Naive thymus-derived CD8-positive, alpha-beta T cell (primary cell): ENCODE results near the gene SARNP. TPM values are rescaled to one million over a fixed set of nuclear protein-coding genes. Genes with fewer than 3 reads are reported as not detected.

Experiments used
- ATAC-seq, 2 donors: fragments of 150-1000 bp; cut with Tn5 transposase in 1 of 2; sonication (Bioruptor Pico), chemical (Tn5 transposase) in 1 of 2; 1 replicate in 1 of 2; 2 replicates in 1 of 2; pipeline ENCODE4 v1.10.0; 2021; ENCODE audit warnings: mild to moderate bottlenecking in 2 of 2, moderate library complexity in 2 of 2
- POLR2A ChIA-PET: fragments of 350-600 bp; sonication (Branson Sonifier 250); formaldehyde crosslinking; loops from one replicate; lab custom pipeline; 2021; ENCODE audit warnings: antibody characterized with exemption; lab: Charles Lee
- DNase-seq, 10 donors: peaks; one replicate each; pipeline versions ENCODE4 v3.0.0 to v3.0.0-alpha.2; 2020 to 2022
- H3K27ac Mint-ChIP-seq, 10 donors: one replicate each; pipeline ENCODE4 v1.8.0; 2020 to 2022; ENCODE audit warnings: mild to moderate bottlenecking in 10 of 10, mixed read lengths in 10 of 10, moderate library complexity in 4 of 10, inconsistent platforms in 1 of 10
- H3K27me3 Mint-ChIP-seq, 5 donors: one replicate each; pipeline ENCODE4 v1.8.0; 2021 to 2022; ENCODE audit warnings: mixed read lengths in 5 of 5
- H3K36me3 Mint-ChIP-seq, 3 donors: one replicate each; pipeline ENCODE4 v1.8.0; 2020 to 2022; ENCODE audit warnings: mixed read lengths in 3 of 3, mild to moderate bottlenecking in 2 of 3, inconsistent platforms in 1 of 3
- H3K4me1 Mint-ChIP-seq, 4 donors: one replicate each; pipeline ENCODE4 v1.8.0; 2021 to 2022; ENCODE audit warnings: mixed read lengths in 4 of 4
- H3K4me3 Mint-ChIP-seq, 10 donors: one replicate each; pipeline ENCODE4 v1.8.0; 2020 to 2022; ENCODE audit warnings: mild to moderate bottlenecking in 10 of 10, mixed read lengths in 10 of 10, moderate library complexity in 6 of 10, inconsistent platforms in 1 of 10
- H3K9me3 Mint-ChIP-seq, 9 donors: one replicate each; pipeline ENCODE4 v1.8.0; 2020 to 2022; ENCODE audit warnings: mixed read lengths in 9 of 9, mild to moderate bottlenecking in 3 of 9, inconsistent platforms in 1 of 9, moderate library complexity in 1 of 9
- polyA plus RNA-seq, 3 donors: library from polyadenylated mRNA; unstranded; fragments of 300-500 nt; fragmentation: Illumina TruSeq; gene quantifications; one replicate each; pipeline ENCODE4 v1.2.3, GENCODE V29; 2021
- total RNA-seq, 8 experiments: library from RNA in 2 of 8; stranded (reverse) in 2 of 8; gene quantifications; one replicate each; pipeline ENCODE4 v1.2.3 and lab custom pipeline; 2021 to 2026

The SARNP gene
- total and polyA plus RNA-seq, 5 experiments from 2014 or later = 43.6 to 104 (median 93.6) TPM

GRCh38 chr12:55746913-55747231, 70.7 kb downstream of the SARNP start:
- Mint-ChIP-seq H3K27ac (peak overlapping the region in 9 of 10 donors; percentile 68 to 86 (median 82)), H3K4me3 (no peak overlapping the region), H3K4me1 (peaks cover 29 to 45% (median 34%) of the 10 kb centered on the region in 4 donors), H3K27me3 (no peaks in the 10 kb centered on the region), H3K9me3 (no peaks in the 10 kb centered on the region), H3K36me3 (peaks cover 0 to 21% (median 0%) of the 10 kb centered on the region in 3 donors)
- POLR2A ChIA-PET = interaction anchor here (0.6 to 1.2 kb wide), 5 partner anchors 8 to 472 kb away, joined by 3 to 7 read pairs (median 4); no protein-coding TSS in a partner anchor
- no peak for ATAC-seq
- no peak for DNase-seq

DNA sequence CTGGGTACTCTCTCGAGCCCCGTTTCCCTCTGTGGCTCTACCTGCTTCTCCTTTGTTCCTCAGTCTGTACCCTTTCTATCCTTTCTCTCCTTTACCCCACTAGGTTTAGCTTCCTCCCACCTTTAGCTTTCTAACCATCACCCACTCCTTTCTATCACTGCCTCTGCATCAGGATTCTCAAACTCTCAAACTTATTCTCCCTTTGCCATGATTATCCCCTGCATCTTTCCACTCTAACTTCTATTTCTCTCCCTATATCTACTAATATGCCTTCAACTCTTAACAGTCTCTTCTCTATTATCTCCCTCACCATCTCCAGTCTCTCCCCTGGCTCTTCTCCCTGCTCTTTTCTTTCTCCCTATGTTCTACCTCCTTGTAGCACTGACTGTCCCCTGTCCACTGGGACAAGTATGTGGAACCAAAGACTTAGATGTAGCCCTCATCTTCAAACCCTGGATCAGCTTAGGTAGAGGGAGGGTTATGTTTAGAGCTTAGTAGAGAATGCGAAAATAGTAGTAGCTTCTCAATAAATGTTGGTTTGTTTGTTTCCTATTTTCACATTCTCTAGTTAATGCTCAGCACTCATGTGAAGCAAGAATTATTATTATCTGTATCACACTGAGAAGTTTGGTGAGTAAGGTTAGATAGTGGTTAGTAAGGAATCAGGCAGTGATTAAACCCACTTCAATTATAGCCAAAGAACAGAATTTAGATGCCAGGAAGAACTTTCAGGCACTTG, 71.2 kb downstream of the SARNP start:
- H3K4me3 Mint-ChIP-seq = peak overlapping the region; percentile 6 to 84 (median 64)

GRCh38 chr12:55745361-55746173, 72.0 kb downstream of the SARNP start:
- POLR2A ChIA-PET = interaction anchor here (0.6 to 1.7 kb wide), 3 partner anchors 84 to 444 kb away, joined by 3 to 11 read pairs (median 3); partner anchors contain the start of genes DNAJC14 and SMARCC2

More for the DNA sequence above, 71.2 kb downstream of the SARNP start:
- Mint-ChIP-seq H3K9me3 (no peaks in the 10 kb centered on the region), H3K27me3 (no peaks in the 10 kb centered on the region), H3K27ac (peak overlapping the region; percentile 71 to 87 (median 82)), H3K4me1 (peaks cover 29 to 45% (median 34%) of the 10 kb centered on the region in 4 donors), H3K36me3 (peaks cover 0 to 18% (median 0%) of the 10 kb centered on the region in 3 donors)
- no peak for ATAC-seq
- POLR2A ChIA-PET = interaction anchor here (0.6 to 1.2 kb wide), 6 partner anchors 8 to 473 kb away, joined by 3 to 7 read pairs (median 4); no protein-coding TSS in a partner anchor
- no peak for DNase-seq

GRCh38 chr12:55744340-55745030, 73.0 kb downstream of the SARNP start:
- ATAC-seq (no peak), DNase-seq (no peak)
- H3K9me3 Mint-ChIP-seq = no peaks in the 10 kb centered on the region
- POLR2A ChIA-PET = interaction anchor here (0.6 to 2.8 kb wide), 17 partner anchors 10 to 884 kb away, joined by 3 to 19 read pairs (median 4); partner anchors contain the start of genes BLOC1S1, CD63, DGKA and DNAJC14
- peak overlapping the region; percentile 86 to 95 (median 90) for H3K4me3 Mint-ChIP-seq
- H3K27me3 Mint-ChIP-seq = no peaks in the 10 kb centered on the region
- peaks cover 0 to 5% (median 0%) of the 10 kb centered on the region in 3 donors for H3K36me3 Mint-ChIP-seq
- H3K4me1 Mint-ChIP-seq = peaks cover 26 to 45% (median 31%) of the 10 kb centered on the region in 4 donors
- peak overlapping the region; percentile 49 to 95 (median 88) for H3K27ac Mint-ChIP-seq

More at GRCh38 chr12:55745361-55746173, 72.0 kb downstream of the SARNP start:
- Mint-ChIP-seq H3K9me3 (no peaks in the 10 kb centered on the region), H3K36me3 (peaks cover 0 to 13% (median 0%) of the 10 kb centered on the region in 3 donors), H3K4me1 (peaks cover 29 to 45% (median 32%) of the 10 kb centered on the region in 4 donors), H3K27me3 (no peaks in the 10 kb centered on the region), H3K27ac (peak overlapping the region; percentile 77 to 95 (median 86)), H3K4me3 (peak overlapping the region; percentile 6 to 95 (median 90))
- DNase-seq = no peak
- no peak for ATAC-seq

GRCh38 chr12:55743406-55744339, 73.9 kb downstream of the SARNP start:
- Mint-ChIP-seq H3K27ac (peak overlapping the region; percentile 49 to 95 (median 88)), H3K36me3 (no peaks in the 10 kb centered on the region), H3K27me3 (no peaks in the 10 kb centered on the region), H3K4me1 (peaks cover 29 to 45% (median 32%) of the 10 kb centered on the region in 4 donors), H3K4me3 (peak overlapping the region; percentile 86 to 95 (median 90)), H3K9me3 (no peaks in the 10 kb centered on the region)
- POLR2A ChIA-PET = interaction anchor here (0.6 to 2.8 kb wide), 24 partner anchors 10 to 885 kb away, joined by 3 to 19 read pairs (median 4); partner anchors contain the start of genes BLOC1S1, CD63, DGKA and DNAJC14
- DNase-seq (peak in 7 of 10 donors; percentile 14 to 51 (median 36)), ATAC-seq (peak; percentile 60 to 61)

GRCh38 chr12:55742719-55743405, 74.7 kb downstream of the SARNP start, which contains the start of gene GDF11:
GDF11 (plus strand) TSS chr12:55743122; CDS start chr12:55743317, 195 bp downstream.
- Mint-ChIP-seq H3K4me3 (peak within 1 kb of the TSS; percentile 86 to 95 (median 90)), H3K27me3 (no peaks in the 10 kb centered on the region), H3K27ac (peak within 1 kb of the TSS; percentile 70 to 92 (median 85)), H3K9me3 (no peaks in the 10 kb centered on the region), H3K36me3 (no peaks in the 10 kb centered on the region), H3K4me1 (peaks cover 29 to 50% (median 37%) of the 10 kb centered on the region in 4 donors)
- POLR2A ChIA-PET = interaction anchor here (0.6 to 2.8 kb wide), 17 partner anchors 9 to 885 kb away, joined by 3 to 19 read pairs (median 4); partner anchors contain the start of genes BLOC1S1, CD63, DGKA and ORMDL2
- DNase-seq (peak; percentile 46 to 84 (median 56)), ATAC-seq (peak; percentile 62 to 66)

DNA sequence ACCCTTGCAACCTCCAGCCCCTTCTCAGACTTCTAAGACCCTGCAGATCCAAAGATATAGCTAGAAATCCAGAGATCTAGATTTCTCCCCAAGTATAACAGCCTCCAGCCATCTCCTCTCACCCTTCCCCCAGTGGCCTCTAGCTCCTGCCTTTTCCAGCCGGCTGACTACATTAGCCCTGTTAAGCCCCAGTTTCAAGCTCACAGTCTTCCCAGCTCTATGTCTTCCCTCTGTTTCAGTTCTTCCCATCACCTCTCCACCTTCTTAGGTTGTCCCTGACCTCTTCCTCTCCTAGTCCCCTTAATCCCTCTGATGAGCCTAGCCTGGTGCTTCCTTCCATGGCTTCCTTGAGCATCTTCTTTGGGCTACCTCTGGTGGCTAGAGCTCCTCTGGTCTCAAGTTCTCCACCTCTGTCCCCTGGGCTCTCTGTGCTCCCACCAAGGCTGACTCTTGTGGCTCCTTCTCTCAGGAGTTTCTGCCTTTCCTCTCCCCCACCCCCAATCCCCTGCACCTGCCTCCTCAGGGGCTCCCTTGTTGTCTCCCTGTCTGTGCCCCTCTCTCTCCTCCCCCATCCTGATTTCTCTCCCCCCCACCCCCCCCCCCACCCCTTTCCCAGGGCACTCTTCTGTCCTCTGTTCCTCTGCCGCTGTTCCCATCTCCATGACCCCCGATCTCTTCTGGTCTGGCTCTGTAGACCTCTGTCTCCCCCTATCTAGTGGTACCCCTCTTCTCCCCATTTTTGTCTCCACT, 75.4 kb downstream of the SARNP start:
- H3K36me3 Mint-ChIP-seq = no peaks in the 10 kb centered on the region
- POLR2A ChIA-PET = interaction anchor here (0.7 to 2.8 kb wide), 10 partner anchors 10 to 197 kb away, joined by 3 to 19 read pairs (median 4); partner anchors contain the start of genes BLOC1S1, CD63 and SARNP
- H3K27me3 Mint-ChIP-seq = no peaks in the 10 kb centered on the region
- peaks cover 29 to 50% (median 45%) of the 10 kb centered on the region in 4 donors for H3K4me1 Mint-ChIP-seq
- peak overlapping the region; percentile 75 to 93 (median 83) for H3K4me3 Mint-ChIP-seq
- H3K27ac Mint-ChIP-seq = peak overlapping the region; percentile 70 to 92 (median 78)
- ATAC-seq = no peak
- H3K9me3 Mint-ChIP-seq = no peaks in the 10 kb centered on the region
- DNase-seq = no peak

DNA sequence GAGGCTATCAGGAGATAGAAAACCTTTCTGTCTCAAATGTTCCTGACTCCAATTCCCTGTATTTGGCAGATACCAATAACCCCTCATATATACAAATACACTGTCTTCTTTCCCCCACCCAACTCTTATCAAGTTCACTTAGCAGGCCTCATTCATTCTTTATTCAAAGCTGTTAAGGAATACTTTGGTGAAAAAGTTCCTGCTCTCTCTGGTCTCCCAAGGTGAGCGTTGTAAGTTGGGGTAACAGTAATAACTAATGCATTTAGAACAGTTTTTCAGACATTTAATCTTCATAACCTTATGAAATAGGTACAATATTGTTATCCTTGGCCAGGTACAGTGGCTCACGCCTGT, 78.5 kb downstream of the SARNP start:
- ATAC-seq = no peak
- Mint-ChIP-seq H3K36me3 (no peaks in the 10 kb centered on the region), H3K4me3 (peak overlapping the region in 7 of 10 donors; percentile 88 to 95 (median 93)), H3K27ac (peak overlapping the region in 7 of 10 donors; percentile 80 to 98 (median 96)), H3K4me1 (peaks cover 16 to 33% (median 29%) of the 10 kb centered on the region in 4 donors), H3K9me3 (no peaks in the 10 kb centered on the region), H3K27me3 (no peaks in the 10 kb centered on the region)
- POLR2A ChIA-PET = interaction anchor here (0.6 to 4.7 kb wide), 21 partner anchors 8 to 483 kb away, joined by 3 to 60 read pairs (median 5); partner anchors contain the start of genes BLOC1S1, CD63, DGKA and DNAJC14
- DNase-seq = no peak

DNA sequence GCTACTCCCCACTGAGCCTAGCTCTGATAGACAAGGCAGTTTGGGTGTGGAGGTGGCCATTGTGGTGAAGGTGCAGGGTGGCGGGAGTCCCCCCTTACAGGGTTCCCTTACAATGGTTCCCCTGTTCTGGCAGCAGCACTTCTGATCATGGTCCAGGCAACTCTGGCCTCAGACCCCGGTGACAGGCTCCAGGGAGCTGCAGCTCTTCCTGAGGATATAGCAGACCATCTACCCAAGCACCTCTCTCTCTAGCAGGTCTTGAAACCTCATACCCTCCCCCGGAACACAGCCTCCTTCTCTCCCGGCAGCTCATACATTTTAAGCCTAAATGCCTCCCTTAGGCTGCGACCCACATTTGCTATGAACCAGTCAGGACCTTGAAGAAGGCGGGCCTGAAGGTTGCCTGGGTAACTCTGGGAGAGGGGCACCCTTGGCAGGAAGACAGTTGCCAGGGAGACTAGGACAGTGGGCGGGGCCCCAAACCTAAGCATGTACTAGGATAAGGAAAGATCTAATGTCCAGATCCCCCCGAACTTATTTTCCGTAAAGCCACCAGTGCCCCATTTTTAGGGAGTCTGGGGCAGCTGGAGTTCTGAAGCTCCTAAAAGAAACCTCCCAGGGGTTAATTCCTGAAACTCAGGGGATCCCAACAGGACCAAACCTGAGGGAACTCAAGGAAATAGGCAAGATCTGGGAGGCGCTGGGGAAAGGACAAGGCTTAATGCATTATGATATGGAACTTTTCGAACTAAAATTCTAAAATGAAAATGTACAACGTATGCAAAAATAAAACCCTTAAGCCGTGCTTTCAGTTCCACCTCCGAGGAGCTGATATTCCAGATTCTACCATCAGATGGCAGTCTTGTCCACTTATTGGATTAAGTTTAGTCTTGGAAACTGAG, 79.2 kb downstream of the SARNP start:
- Mint-ChIP-seq H3K36me3 (no peaks in the 10 kb centered on the region), H3K27me3 (no peaks in the 10 kb centered on the region), H3K27ac (peak overlapping the region; percentile 77 to 98 (median 95)), H3K4me1 (peaks cover 16 to 32% (median 26%) of the 10 kb centered on the region in 4 donors), H3K4me3 (peak overlapping the region; percentile 82 to 95 (median 93)), H3K9me3 (no peaks in the 10 kb centered on the region)
- DNase-seq = peak; percentile 48 to 91 (median 80)
- POLR2A ChIA-PET = interaction anchor here (0.6 to 4.7 kb wide), 25 partner anchors 8 to 797 kb away, joined by 3 to 60 read pairs (median 5); partner anchors contain the start of genes BLOC1S1, CD63, DGKA and DNAJC14
- ATAC-seq = peak; percentile 65 to 80
